T-helper 1 cell treated with Interleukin-12 subunit alpha and Interleukin-12 subunit beta and Interleukin-4 antibody, amounts not matched to agents 30 ng/mL and 1 ng/mL, for 36 hours (primary cell): ENCODE results near the gene LRP8. TPM values are rescaled to one million over a fixed set of nuclear protein-coding genes. Genes with fewer than 3 reads are reported as not detected.

Experiments
- intact Hi-C: fragments of 100-400 bp; cut with micrococcal nuclease; formaldehyde crosslinking; loops from one replicate; pipeline ENCODE4 v1.15.1; 2024
- total RNA-seq: library from RNA; stranded (reverse); gene quantifications from 2 replicates; pipeline ENCODE4 v1.2.3, GENCODE V29; 2022

LRP8 gene
- total RNA-seq, 1 donor from 2014 or later: 71.7 TPM

- intact Hi-C loops: no loop called here
These were observed 60.1 kb downstream of the LRP8 start for GRCh38 chr1:53267761-53268160.

- intact Hi-C loops: loop anchor here (1.0 kb wide), 1 partner anchor 127 kb away; no protein-coding TSS in a partner anchor
These were observed 61.8 kb downstream of the LRP8 start for GRCh38 chr1:53266038-53266437.

GRCh38 chr1:53265581-53265980 is 62.3 kb downstream of the LRP8 start:
- intact Hi-C loops: no loop called here

GRCh38 chr1:53264048-53264447 is 63.8 kb downstream of the LRP8 start:
- intact Hi-C loops: no loop called here

- intact Hi-C loops: no loop called here
These were observed 65.9 kb downstream of the LRP8 start for GRCh38 chr1:53262000-53262399.

- intact Hi-C loops: no loop called here
These were observed 67.1 kb downstream of the LRP8 start for GRCh38 chr1:53260631-53261247.

- intact Hi-C loops: no loop called here
These were observed 67.9 kb downstream of the LRP8 start for GRCh38 chr1:53259932-53260331.

- intact Hi-C loops: no loop called here
These were observed 69.7 kb downstream of the LRP8 start for GRCh38 chr1:53258216-53258615.

GRCh38 chr1:53257454-53258081 is 70.3 kb downstream of the LRP8 start:
- intact Hi-C loops: no loop called here

GRCh38 chr1:53256511-53257453 is 71.1 kb downstream of the LRP8 start:
- intact Hi-C loops: no loop called here

GRCh38 chr1:53255031-53255430 is 72.8 kb downstream of the LRP8 start:
- intact Hi-C loops: no loop called here

GRCh38 chr1:53254011-53254640 is 73.7 kb downstream of the LRP8 start:
- intact Hi-C loops: no loop called here

- intact Hi-C loops: no loop called here
These were observed 77.5 kb downstream of the LRP8 start for GRCh38 chr1:53250325-53250724.

GRCh38 chr1:53249706-53250105 is 78.2 kb downstream of the LRP8 start:
- intact Hi-C loops: no loop called here

- intact Hi-C loops: no loop called here
These were observed 81.4 kb downstream of the LRP8 start for GRCh38 chr1:53246261-53247134.

GRCh38 chr1:53244141-53244540 is 83.7 kb downstream of the LRP8 start:
- intact Hi-C loops: no loop called here

- intact Hi-C loops: no loop called here
These were observed 85.5 kb downstream of the LRP8 start for GRCh38 chr1:53242381-53242780.

GRCh38 chr1:53241828-53242227 is 86.0 kb downstream of the LRP8 start:
- intact Hi-C loops: no loop called here

GRCh38 chr1:53238197-53239155 is 89.4 kb downstream of the LRP8 start, which contains the start of gene MAGOH:
TSS of gene MAGOH (minus strand) at chr1:53238518. CDS start at chr1:53238448, 70 bp downstream.
- intact Hi-C loops: loop anchor here (1.0 to 5.0 kb wide), 13 partner anchors 18 to 1476 kb away; partner anchors contain the start of genes CC2D1B, CPT2, CZIB and ECHDC2
